ENCODE results near the gene ODF2L. TPM values are rescaled to one million over a fixed set of nuclear protein-coding genes. Genes with fewer than 3 reads are reported as not detected.
"Not testable (repeated sequence)": the region's sequence is repeated elsewhere in the genome, so short reads cannot be mapped to it uniquely, and the experiment has no call there.

ODF2L gene
- total and polyA plus RNA-seq, 3 donors from 2014 or later: 11.6 to 48.6 (median 25.5) TPM

DNA sequence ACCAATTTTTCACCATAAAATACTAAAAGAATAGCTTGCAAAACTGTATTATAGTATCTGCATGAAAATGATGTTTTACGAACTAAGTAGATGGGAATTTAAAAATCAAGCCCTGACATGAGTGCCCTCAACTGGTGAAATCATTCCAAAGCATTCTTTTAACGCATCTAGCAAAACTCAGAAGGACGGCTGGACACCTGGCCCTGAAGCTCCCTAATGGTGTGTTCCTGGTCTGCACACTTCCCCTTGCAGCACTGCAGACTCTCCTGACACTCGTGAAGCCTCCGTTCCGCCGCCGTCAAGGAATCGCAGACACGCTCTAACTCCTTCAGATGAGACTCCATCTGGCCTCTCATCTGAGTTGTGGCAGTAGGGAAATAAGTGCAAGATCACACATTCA, 39.9 kb downstream of the ODF2L start:
- Histone ChIP-seq H3K27me3 (no peaks in the 10 kb centered on the region), H3K36me3 (ENCODE audit: low read depth, missing control alignments) (no peaks in the 10 kb centered on the region), H3K27ac (no peak overlapping the region), H3K4me1 (no peaks in the 10 kb centered on the region), H3K9me3 (no peaks in the 10 kb centered on the region), H3K4me3 (no peak overlapping the region)
- WGBS, 2 donors: 81 to 87% methylated on average over 10 of the region's 10 CpGs
- intact Hi-C loops (cut with DNase I; ENCODE audit: low total_unique reads): no loop called here
- DNase-seq: no peak
- TF ChIP-seq POLR2A (IDR thresholded peaks at IDR 0.05): no peak
- TF ChIP-seq, protein P1, sequence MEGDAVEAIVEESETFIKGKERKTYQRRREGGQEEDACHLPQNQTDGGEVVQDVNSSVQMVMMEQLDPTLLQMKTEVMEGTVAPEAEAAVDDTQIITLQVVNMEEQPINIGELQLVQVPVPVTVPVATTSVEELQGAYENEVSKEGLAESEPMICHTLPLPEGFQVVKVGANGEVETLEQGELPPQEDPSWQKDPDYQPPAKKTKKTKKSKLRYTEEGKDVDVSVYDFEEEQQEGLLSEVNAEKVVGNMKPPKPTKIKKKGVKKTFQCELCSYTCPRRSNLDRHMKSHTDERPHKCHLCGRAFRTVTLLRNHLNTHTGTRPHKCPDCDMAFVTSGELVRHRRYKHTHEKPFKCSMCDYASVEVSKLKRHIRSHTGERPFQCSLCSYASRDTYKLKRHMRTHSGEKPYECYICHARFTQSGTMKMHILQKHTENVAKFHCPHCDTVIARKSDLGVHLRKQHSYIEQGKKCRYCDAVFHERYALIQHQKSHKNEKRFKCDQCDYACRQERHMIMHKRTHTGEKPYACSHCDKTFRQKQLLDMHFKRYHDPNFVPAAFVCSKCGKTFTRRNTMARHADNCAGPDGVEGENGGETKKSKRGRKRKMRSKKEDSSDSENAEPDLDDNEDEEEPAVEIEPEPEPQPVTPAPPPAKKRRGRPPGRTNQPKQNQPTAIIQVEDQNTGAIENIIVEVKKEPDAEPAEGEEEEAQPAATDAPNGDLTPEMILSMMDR (IDR thresholded peaks at IDR 0.05): no peak

DNA sequence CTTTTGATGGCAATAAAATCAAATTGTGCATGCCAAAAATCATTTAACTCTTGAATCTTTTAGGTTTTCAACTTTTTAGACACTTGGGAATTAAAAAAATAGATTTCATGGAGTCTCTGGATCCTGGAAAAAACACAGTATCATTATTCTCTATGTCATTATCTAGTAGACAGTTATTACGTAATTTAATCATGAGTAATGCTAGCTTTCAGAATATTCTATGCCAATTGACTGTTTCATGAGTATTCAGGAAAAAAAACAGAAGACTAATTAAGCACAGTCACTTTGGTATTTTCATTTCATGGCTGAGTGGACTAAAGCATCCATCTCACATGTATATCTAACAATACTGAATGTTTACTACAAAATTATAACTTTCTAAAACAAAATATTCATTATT, 44.0 kb downstream of the ODF2L start:
- DNase-seq: no peak
- Histone ChIP-seq H3K4me3 (no peak overlapping the region), H3K27me3 (no peaks in the 10 kb centered on the region), H3K36me3 (ENCODE audit: low read depth, missing control alignments) (no peaks in the 10 kb centered on the region), H3K4me1 (no peaks in the 10 kb centered on the region), H3K27ac (no peak overlapping the region), H3K9me3 (no peaks in the 10 kb centered on the region)
- TF ChIP-seq, protein P1 (IDR thresholded peaks at IDR 0.05): no peak
- no peak for TF ChIP-seq POLR2A (IDR thresholded peaks at IDR 0.05)
- 94 to 98% methylated on average over 1 of the region's 1 CpG for WGBS, 2 donors
- intact Hi-C loops (cut with DNase I; ENCODE audit: low total_unique reads): no loop called here

DNA sequence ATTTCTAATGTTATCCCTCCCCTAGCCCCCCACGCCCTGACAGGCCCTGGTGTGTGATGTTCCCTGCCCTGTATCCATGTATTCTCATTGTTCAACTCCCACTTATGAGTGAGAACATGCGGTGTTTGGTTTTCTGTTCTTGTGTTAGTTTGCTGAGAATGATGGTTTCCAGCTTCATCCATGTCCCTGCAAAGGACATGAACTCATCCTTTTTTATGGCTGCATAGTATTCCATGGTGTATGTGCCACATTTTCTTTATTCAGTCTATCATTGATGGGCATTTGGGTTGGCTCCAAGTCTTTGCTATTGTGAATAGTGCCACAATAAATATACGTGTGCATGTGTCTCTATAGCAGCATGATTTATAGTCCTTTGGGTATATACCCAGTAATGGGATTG, 45.9 kb downstream of the ODF2L start:
- intact Hi-C loops (cut with DNase I; ENCODE audit: low total_unique reads); H3K4me1 ChIP-seq; H3K27me3 ChIP-seq; DNase-seq; H3K27ac ChIP-seq; H3K4me3 ChIP-seq; H3K36me3 ChIP-seq (ENCODE audit: low read depth, missing control alignments); H3K9me3 ChIP-seq: not testable (repeated sequence)
- 80 to 97% methylated on average over 3 of the region's 3 CpGs for WGBS, 2 donors

DNA sequence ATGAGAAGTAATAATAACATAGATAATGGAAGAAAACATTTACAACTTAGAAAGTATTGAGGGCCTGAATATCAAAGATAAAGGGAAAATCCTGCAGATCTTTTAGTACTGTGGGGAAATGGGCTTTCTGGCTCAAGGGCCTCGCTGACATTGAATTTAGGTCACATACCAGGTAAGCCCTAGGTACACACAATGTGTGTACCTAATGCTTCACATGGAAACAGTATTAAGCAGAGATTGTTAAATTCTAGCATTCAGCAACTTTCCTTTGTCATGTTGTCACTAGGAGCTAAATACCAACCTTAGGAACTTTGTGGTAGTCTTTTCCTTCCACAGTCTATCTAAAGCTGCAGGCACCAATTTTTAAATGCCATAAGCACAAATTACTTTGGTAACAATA, 49.7 kb downstream of the ODF2L start:
- no peak for DNase-seq
- no peak overlapping the region for H3K4me3 ChIP-seq
- no peak for TF ChIP-seq POLR2A (IDR thresholded peaks at IDR 0.05)
- TF ChIP-seq, protein P1 (IDR thresholded peaks at IDR 0.05): no peak
- H3K9me3 ChIP-seq: no peaks in the 10 kb centered on the region
- intact Hi-C loops (cut with DNase I; ENCODE audit: low total_unique reads): no loop called here
- 87 to 95% methylated on average over 1 of the region's 1 CpG for WGBS, 2 donors
- H3K27ac ChIP-seq: no peak overlapping the region
- no peaks in the 10 kb centered on the region for H3K27me3 ChIP-seq
- H3K36me3 ChIP-seq (ENCODE audit: low read depth, missing control alignments): no peaks in the 10 kb centered on the region
- H3K4me1 ChIP-seq: no peaks in the 10 kb centered on the region

DNA sequence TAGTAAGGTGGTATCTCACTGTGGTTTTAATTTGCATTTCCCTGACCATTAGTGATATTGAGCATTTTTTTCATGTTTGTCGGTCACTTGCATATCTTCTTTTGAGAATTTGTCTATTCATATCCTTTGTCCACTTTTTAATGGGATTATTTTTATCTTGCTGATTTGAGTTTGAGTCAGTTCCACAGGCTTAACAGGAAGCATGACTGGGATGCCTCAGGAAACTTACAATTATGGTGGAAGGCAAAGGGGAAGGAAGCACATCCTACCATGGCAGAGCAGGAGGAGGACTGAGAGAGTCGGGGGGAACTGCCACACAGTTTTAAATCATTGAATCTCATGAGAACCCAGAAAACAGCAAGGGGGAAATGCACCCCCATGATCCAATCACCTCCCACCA, 51.1 kb downstream of the ODF2L start:
- no peaks in the 10 kb centered on the region for H3K27me3 ChIP-seq
- intact Hi-C loops (cut with DNase I; ENCODE audit: low total_unique reads): no loop called here
- no peaks in the 10 kb centered on the region for H3K9me3 ChIP-seq
- H3K27ac ChIP-seq: no peak overlapping the region
- no peaks in the 10 kb centered on the region for H3K4me1 ChIP-seq
- TF ChIP-seq POLR2A (IDR thresholded peaks at IDR 0.05): no peak
- TF ChIP-seq, protein P1 (IDR thresholded peaks at IDR 0.05): no peak
- no peak overlapping the region for H3K4me3 ChIP-seq
- H3K36me3 ChIP-seq (ENCODE audit: low read depth, missing control alignments): no peaks in the 10 kb centered on the region
- DNase-seq: no peak
- 77 to 88% methylated on average over 2 of the region's 2 CpGs for whole genome bisulfite sequencing, 2 donors

All from testis (tissue), 3 donors.